ENCODE data around the gene CREB5. TPM values are rescaled to one million over a fixed set of nuclear protein-coding genes. Genes with fewer than 3 reads are reported as not detected.

CREB5 gene
- total and polyA plus RNA-seq, 11 donors: 7.6 to 38.7 (median 15.2) TPM

GRCh38 chr7:28435732-28436378, 23.5 kb downstream of the CREB5 start:
- Histone ChIP-seq H3K36me3 (no peaks in the 10 kb centered on the region), H3K4me1 (peaks cover 0 to 13% (median 5%) of the 10 kb centered on the region in 12 donors), H3K27me3 (no peaks in the 10 kb centered on the region), H3K9me3 (no peaks in the 10 kb centered on the region), H3K27ac (no peak overlapping the region), H3K4me3 (no peak overlapping the region)
- 86 to 97% (median 95%) methylated on average over 2 of the region's 2 CpGs for WGBS, 4 donors
- ATAC-seq (no peak), DNase-seq (no peak)
- no peak for TF ChIP-seq CTCF (IDR thresholded peaks at IDR 0.05)
- TF ChIP-seq POLR2A (IDR thresholded peaks at IDR 0.05): no peak
- intact Hi-C loops (cut with DNase I): loop anchor here in 2 of 10 donors (10.0 kb wide), 2 partner anchors 89 to 169 kb away; no protein-coding TSS in a partner anchor

- peaks cover 0 to 5% (median 0%) of the 10 kb centered on the region in 12 donors for H3K4me1 ChIP-seq
- TF ChIP-seq POLR2A (IDR thresholded peaks at IDR 0.05) (no peak), CTCF (IDR thresholded peaks at IDR 0.05) (no peak)
- no peak for ATAC-seq
Measured at GRCh38 chr7:28440055-28440601, 27.8 kb downstream of the CREB5 start.

GRCh38 chr7:28442540-28443420, 30.5 kb downstream of the CREB5 start:
- Histone ChIP-seq H3K36me3 (no peaks in the 10 kb centered on the region), H3K27ac (no peak overlapping the region), H3K4me1 (no peaks in the 10 kb centered on the region), H3K9me3 (no peaks in the 10 kb centered on the region), H3K4me3 (no peak overlapping the region), H3K27me3 (no peaks in the 10 kb centered on the region)
- DNase-seq (no peak), ATAC-seq (no peak)
- 94 to 97% (median 97%) methylated on average over 5 of the region's 5 CpGs for WGBS, 4 donors
- TF ChIP-seq CTCF (IDR thresholded peaks at IDR 0.05) (no peak), POLR2A (IDR thresholded peaks at IDR 0.05) (no peak)
- intact Hi-C loops (cut with DNase I): no loop called here

More at GRCh38 chr7:28440055-28440601, 27.8 kb downstream of the CREB5 start:
- intact Hi-C loops (cut with DNase I): no loop called here
- no peak for DNase-seq
- Histone ChIP-seq H3K27me3 (no peaks in the 10 kb centered on the region), H3K27ac (no peak overlapping the region), H3K9me3 (no peaks in the 10 kb centered on the region), H3K36me3 (no peaks in the 10 kb centered on the region), H3K4me3 (no peak overlapping the region)
- 94 to 98% (median 95%) methylated on average over 8 of the region's 8 CpGs for WGBS, 4 donors

- TF ChIP-seq CTCF (IDR thresholded peaks at IDR 0.05) (no peak), POLR2A (IDR thresholded peaks at IDR 0.05) (no peak)
- Histone ChIP-seq H3K9me3 (no peaks in the 10 kb centered on the region), H3K4me1 (no peaks in the 10 kb centered on the region), H3K4me3 (no peak overlapping the region), H3K27me3 (no peaks in the 10 kb centered on the region), H3K27ac (no peak overlapping the region), H3K36me3 (no peaks in the 10 kb centered on the region)
- no peak for DNase-seq
- 82 to 91% (median 86%) methylated on average over 5 of the region's 5 CpGs for WGBS, 4 donors
- intact Hi-C loops (cut with DNase I): no loop called here
- ATAC-seq: no peak
Measured at GRCh38 chr7:28446131-28446530, 33.8 kb downstream of the CREB5 start.
